Activated CD4-positive, alpha-beta memory T cell treated with anti-CD3 and anti-CD28 coated beads for 36 hours (primary cell): ENCODE data around the gene EXOC2. TPM values are rescaled to one million over a fixed set of nuclear protein-coding genes. Genes with fewer than 3 reads are reported as not detected.

Experiments used
- CTCF ChIA-PET: fragments of 350-600 bp; sonication (Branson Sonifier 250); formaldehyde crosslinking; loops from one replicate; lab custom pipeline; 2021; ENCODE audit warnings: antibody characterized with exemption, inconsistent platforms; lab: Charles Lee
- POLR2A ChIA-PET: fragments of 350-600 bp; sonication (Branson Sonifier 250); formaldehyde crosslinking; loops from one replicate; lab custom pipeline; 2021; ENCODE audit warnings: antibody characterized with exemption; lab: Charles Lee
- DNase-seq: peaks from one replicate; pipeline ENCODE4 v3.0.0-alpha.2; 2020
- H3K27ac Mint-ChIP-seq: one replicate; pipeline ENCODE4 v1.8.0; 2021; ENCODE audit warnings: mixed read lengths
- H3K27me3 Mint-ChIP-seq: one replicate; pipeline ENCODE4 v1.8.0; 2021; ENCODE audit warnings: mixed read lengths
- H3K36me3 Mint-ChIP-seq: one replicate; pipeline ENCODE4 v1.8.0; 2021; ENCODE audit warnings: mixed read lengths
- H3K4me1 Mint-ChIP-seq: one replicate; pipeline ENCODE4 v1.8.0; 2021; ENCODE audit warnings: low read depth, mixed read lengths
- H3K4me3 Mint-ChIP-seq: one replicate; pipeline ENCODE4 v1.8.0; 2021; ENCODE audit warnings: mild to moderate bottlenecking, mixed read lengths
- H3K9me3 Mint-ChIP-seq: one replicate; pipeline ENCODE4 v1.8.0; 2021; ENCODE audit warnings: mixed read lengths
- intact Hi-C: fragments of 100-400 bp; cut with micrococcal nuclease; formaldehyde crosslinking; loops from one replicate; pipeline ENCODE4 v1.15.1; 2023
- total RNA-seq, 2 experiments: library from RNA; stranded (reverse); gene quantifications; one replicate each; pipeline ENCODE4 v1.2.3, GENCODE V29; 2021

Gene EXOC2, protein sequence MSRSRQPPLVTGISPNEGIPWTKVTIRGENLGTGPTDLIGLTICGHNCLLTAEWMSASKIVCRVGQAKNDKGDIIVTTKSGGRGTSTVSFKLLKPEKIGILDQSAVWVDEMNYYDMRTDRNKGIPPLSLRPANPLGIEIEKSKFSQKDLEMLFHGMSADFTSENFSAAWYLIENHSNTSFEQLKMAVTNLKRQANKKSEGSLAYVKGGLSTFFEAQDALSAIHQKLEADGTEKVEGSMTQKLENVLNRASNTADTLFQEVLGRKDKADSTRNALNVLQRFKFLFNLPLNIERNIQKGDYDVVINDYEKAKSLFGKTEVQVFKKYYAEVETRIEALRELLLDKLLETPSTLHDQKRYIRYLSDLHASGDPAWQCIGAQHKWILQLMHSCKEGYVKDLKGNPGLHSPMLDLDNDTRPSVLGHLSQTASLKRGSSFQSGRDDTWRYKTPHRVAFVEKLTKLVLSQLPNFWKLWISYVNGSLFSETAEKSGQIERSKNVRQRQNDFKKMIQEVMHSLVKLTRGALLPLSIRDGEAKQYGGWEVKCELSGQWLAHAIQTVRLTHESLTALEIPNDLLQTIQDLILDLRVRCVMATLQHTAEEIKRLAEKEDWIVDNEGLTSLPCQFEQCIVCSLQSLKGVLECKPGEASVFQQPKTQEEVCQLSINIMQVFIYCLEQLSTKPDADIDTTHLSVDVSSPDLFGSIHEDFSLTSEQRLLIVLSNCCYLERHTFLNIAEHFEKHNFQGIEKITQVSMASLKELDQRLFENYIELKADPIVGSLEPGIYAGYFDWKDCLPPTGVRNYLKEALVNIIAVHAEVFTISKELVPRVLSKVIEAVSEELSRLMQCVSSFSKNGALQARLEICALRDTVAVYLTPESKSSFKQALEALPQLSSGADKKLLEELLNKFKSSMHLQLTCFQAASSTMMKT
- total RNA-seq, result 10 to 100 TPM; 40.5 to 42.3 TPM

DNA sequence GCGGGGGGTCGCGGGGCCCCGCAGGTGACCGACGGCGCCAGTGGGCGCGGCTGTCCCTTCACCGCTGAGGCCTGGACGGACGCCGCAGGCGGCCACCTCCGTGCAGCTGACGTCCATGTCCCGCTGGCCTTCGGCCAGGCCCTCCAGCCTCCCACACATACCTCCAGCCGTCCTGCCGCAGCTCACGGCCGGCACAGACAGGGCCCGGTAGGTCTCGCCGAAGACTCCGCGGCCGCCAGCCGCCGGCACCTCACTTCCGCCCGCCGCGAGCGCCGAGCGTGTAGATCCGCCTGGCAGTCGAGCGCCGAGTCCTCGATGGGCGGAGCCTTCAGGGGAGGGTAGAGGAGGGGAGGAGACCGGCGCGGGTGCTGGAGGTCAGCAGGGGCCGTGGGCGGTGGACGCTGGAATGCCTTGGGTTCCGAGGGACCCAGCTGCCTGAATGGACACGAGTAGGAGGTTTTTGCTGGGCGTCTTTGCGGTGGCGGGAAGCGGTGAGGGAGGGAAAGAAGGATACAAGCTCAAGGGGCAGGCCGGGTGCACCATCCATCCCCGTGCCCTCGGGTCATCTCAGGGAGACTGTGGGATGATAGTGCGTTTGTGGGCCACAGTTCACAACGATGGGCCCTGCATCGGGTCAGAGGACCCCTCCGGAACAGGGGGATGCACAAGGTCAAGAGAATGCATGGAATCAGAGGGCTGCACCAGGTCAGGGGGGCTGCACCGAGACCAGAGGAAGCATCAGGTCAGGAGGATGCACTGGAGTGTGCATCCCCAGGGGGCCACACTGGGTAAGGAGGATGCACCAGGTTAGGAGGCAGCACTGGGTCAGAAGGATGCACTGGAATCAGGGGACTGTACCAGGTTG, at the start of gene EXOC2:
Gene EXOC2, minus strand, starts transcription at position 282 of the 865 bp plus-strand sequence. CDS start 55,321 bp downstream, outside the sequence.
- Mint-ChIP-seq H3K4me1 (peaks cover 33% of the 10 kb centered on the region), H3K36me3 (peaks cover 3% of the 10 kb centered on the region), H3K9me3 (no peaks in the 10 kb centered on the region), H3K27me3 (no peaks in the 10 kb centered on the region), H3K27ac (peak within 1 kb of the TSS; percentile 85), H3K4me3 (peak within 1 kb of the TSS; percentile 95)
- peak; percentile 92 for DNase-seq
- ChIA-PET POLR2A (interaction anchor here (1.1 to 2.5 kb wide), 4 partner anchors 13 to 57 kb away, joined by 4 to 13 read pairs (median 4); no protein-coding TSS in a partner anchor), CTCF (interaction anchor here (0.7 to 2.9 kb wide), 7 partner anchors 9 to 100 kb away, joined by 3 to 8 read pairs (median 3); no protein-coding TSS in a partner anchor)
- intact Hi-C loops, result loop anchor here (1.0 to 2.0 kb wide), 2 partner anchors 8 to 18 kb away; no protein-coding TSS in a partner anchor

DNA sequence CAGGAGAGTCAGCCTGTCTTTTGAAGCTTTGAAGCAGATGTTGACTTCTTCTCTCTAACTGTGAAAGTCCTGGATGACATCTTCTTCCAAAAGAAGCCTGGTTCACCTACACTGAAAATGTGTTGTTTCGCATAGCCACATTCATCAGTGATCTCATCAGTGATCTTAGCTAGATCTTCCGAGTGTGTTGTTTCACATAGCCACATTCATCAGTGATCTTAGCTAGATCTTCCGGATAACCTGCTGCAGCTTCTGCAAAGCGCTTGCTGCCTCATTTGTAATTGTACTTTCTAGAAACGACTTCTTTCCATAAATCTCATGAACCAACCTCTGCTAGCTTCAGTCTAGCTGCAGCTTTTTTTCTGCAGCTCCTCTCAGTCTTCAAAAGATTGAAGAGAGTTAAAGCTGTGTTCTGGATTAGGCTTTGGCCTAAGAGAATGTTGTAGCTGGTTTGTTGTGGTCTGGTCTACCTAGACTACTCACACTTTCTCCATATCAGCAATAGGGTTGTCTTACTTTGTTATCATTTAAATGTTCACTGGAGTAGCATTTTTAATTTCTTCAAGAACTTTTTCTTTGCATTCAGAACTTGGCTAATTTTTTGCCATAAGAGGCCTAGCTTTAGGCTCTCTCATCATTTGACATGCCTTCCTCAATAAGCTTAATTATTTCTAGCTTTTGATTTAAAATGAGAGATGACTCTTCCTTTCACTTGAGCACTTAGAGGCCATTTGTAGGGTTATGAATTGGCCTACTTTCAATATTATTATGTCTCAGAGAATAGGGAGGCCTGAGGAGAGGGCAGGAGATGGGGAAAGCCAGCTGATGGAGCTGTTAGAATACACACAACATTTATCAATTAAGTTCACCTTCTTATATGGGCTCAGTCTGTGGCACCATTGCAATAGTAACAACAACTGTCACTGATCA, 48.7 kb upstream of the EXOC2 start:
- CTCF ChIA-PET, result interaction anchor here (0.9 to 1.3 kb wide), 2 partner anchors 20 to 56 kb away, joined by 3 to 12 read pairs; no protein-coding TSS in a partner anchor
- H3K27ac Mint-ChIP-seq, result peak overlapping the region; percentile 64
- H3K36me3 Mint-ChIP-seq, result no peaks in the 10 kb centered on the region
- H3K9me3 Mint-ChIP-seq, result no peaks in the 10 kb centered on the region
- H3K4me1 Mint-ChIP-seq, result peaks cover 7% of the 10 kb centered on the region
- peaks cover 7% of the 10 kb centered on the region for H3K27me3 Mint-ChIP-seq
- POLR2A ChIA-PET, result interaction anchor here (1.6 kb wide), 1 partner anchor 31 kb away, joined by 4 read pairs; no protein-coding TSS in a partner anchor
- no peak overlapping the region for H3K4me3 Mint-ChIP-seq
- intact Hi-C loops, result no loop called here
- DNase-seq, result peak; percentile 12

DNA sequence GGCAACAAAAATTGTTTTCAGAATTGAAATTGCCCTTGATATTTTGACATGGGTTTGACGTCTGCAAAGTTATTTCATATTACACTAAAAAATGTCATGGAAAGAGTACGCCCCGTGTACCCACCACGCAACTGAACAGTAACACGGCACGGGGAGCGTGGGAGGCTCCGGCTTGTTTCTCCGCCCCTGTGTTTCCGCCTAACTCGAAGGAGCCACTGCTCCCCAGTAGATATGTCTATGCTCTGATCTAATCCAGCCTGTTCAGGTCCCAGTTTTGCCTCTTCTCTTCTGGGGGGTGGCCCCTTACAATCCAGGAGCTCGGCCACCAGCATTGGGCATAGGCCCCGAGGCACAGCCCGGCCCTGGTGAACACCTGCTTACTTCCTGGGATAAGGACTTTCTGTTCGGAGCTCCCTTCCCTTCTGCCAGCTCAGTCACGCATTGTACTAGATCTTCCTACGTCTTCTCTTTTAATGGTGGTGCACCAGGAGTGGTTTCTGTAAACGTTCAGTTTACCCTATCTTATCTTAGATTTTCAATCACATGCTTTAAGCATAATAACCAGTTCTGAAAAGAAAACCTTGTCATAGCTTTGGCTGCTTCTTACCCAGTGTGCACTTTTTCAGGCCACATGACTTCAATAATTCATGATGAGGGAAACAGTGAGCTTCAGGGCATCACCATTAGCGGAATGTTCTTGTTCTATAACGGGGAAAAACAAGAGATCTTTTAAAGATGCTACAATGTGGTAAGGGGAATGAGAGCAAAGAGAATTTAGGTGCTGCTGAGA, 43.9 kb upstream of the EXOC2 start:
- CTCF ChIA-PET, result interaction anchor here (2.2 kb wide), 1 partner anchor 15 kb away, joined by 10 read pairs; no protein-coding TSS in a partner anchor
- intact Hi-C loops, result no loop called here
- H3K27ac Mint-ChIP-seq, result no peak overlapping the region

DNA sequence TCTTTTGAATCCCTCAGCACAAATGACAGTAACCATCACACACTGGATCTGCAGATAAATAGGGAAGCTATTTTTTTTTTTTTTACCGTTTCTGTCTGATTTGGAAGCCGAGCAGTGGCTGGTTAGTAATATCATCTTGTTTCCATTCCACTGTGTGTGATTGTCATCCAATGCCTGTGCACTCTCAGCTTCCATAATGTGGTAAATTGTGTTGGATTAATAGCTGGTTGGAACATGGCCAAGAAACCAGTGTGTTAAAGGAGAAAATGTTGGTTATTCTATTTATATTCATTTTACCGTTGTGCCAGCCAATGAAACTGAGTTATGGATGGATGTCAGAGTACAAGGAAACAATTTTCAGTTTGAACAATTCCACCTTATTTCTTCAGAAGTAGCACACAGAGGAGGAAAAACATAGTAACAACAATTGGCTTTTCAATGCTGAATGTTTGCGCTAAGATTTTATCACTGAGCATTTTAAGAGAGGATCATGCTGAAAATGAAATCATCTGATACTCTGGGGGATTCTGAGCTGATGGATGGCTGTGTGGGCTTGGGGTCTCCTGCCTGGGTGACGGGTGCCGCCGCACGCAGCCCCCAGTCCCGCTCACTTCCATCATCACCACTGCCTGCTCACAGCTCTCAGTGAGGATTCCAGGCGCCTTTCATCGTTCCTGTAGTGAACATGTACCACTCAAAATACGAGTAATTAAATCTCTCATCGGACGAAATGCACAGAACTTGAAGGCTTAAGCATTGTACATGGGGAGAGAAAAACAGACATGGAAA, 40.7 kb upstream of the EXOC2 start:
- H3K27me3 Mint-ChIP-seq, result peaks cover 5% of the 10 kb centered on the region
- CTCF ChIA-PET, result interaction anchor here (2.1 kb wide), 1 partner anchor 11 kb away, joined by 10 read pairs; no protein-coding TSS in a partner anchor

More for the DNA sequence above, 43.9 kb upstream of the EXOC2 start:
- POLR2A ChIA-PET, result no interaction called here
- no peak for DNase-seq
- Mint-ChIP-seq H3K4me3 (no peak overlapping the region), H3K9me3 (no peaks in the 10 kb centered on the region), H3K36me3 (no peaks in the 10 kb centered on the region), H3K27me3 (peaks cover 7% of the 10 kb centered on the region), H3K4me1 (peaks cover 4% of the 10 kb centered on the region)

DNA sequence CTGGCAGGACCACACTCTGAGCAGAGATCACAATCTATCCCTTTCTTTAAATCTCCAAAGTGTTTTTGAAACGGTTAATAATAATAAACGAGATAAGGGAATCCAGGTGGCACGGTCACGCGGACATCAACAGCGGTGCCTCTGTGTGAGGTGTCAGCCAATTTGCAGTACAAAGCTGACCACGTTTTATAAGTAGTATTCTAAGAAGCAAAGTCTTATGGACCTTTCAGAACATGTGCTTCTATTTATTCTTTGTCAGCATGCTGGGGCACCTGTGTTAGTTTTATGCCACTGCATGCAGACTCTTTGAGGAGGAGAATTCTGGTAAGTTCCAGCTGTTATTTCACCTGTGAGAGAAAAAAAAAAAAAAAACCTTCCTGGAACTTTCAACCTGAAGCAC, 39.0 kb upstream of the EXOC2 start:
- no peak overlapping the region for H3K27ac Mint-ChIP-seq
- H3K27me3 Mint-ChIP-seq, result peaks cover 6% of the 10 kb centered on the region
- intact Hi-C loops, result no loop called here
- CTCF ChIA-PET, result interaction anchor here (2.1 kb wide), 1 partner anchor 10 kb away, joined by 10 read pairs; no protein-coding TSS in a partner anchor
- POLR2A ChIA-PET, result no interaction called here
- no peaks in the 10 kb centered on the region for H3K36me3 Mint-ChIP-seq
- H3K4me1 Mint-ChIP-seq, result no peaks in the 10 kb centered on the region
- H3K4me3 Mint-ChIP-seq, result no peak overlapping the region
- no peaks in the 10 kb centered on the region for H3K9me3 Mint-ChIP-seq
- no peak for DNase-seq

More for the DNA sequence above, 40.7 kb upstream of the EXOC2 start:
- Mint-ChIP-seq H3K36me3 (no peaks in the 10 kb centered on the region), H3K4me1 (no peaks in the 10 kb centered on the region), H3K27ac (no peak overlapping the region), H3K9me3 (no peaks in the 10 kb centered on the region), H3K4me3 (no peak overlapping the region)
- no peak for DNase-seq
- POLR2A ChIA-PET, result interaction anchor here (0.6 kb wide), 2 partner anchors 54 to 154 kb away, joined by 3 read pairs; no protein-coding TSS in a partner anchor
- intact Hi-C loops, result no loop called here

DNA sequence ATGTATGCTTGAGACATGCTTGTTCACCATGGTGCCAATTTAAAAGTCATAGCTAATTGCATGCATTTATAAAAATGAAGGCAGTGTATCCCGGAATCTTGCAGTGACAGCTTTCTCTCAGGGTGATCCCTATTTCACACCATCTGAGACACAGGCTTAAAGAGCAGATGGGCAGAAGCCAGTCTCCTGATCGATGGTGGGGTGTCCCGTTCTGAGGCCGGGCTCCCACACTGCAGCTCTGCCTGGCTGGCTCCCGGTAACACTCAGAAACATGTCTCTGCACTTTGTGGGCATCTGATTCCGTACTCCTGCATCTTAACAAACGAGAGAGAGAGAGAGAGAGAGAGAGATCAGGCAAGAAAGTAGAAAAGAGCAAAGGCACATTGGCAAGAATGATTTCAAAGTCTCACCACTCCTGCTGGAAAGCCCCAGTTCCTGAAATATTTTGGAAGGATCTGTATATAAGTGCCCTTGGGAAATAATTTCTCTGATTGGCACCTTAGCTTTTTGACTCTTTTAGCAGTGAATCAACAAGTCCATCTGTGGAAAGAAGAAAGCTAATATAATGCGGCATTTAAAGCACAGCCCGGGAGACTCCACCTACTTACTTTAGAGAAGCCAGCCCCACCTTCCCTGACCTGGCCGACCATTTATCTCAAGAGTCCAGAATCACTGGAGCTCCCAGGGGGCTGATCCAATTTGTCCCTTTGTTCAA, 36.8 kb upstream of the EXOC2 start:
- Mint-ChIP-seq H3K4me1 (no peaks in the 10 kb centered on the region), H3K9me3 (no peaks in the 10 kb centered on the region), H3K4me3 (no peak overlapping the region), H3K27ac (no peak overlapping the region), H3K27me3 (peaks cover 6% of the 10 kb centered on the region), H3K36me3 (no peaks in the 10 kb centered on the region)
- CTCF ChIA-PET, result interaction anchor here (1.7 kb wide), 1 partner anchor 8 kb away, joined by 8 read pairs; no protein-coding TSS in a partner anchor
- POLR2A ChIA-PET, result no interaction called here
- DNase-seq, result no peak
- intact Hi-C loops, result loop anchor here (10.0 kb wide), 1 partner anchor 665 kb away; no protein-coding TSS in a partner anchor

DNA sequence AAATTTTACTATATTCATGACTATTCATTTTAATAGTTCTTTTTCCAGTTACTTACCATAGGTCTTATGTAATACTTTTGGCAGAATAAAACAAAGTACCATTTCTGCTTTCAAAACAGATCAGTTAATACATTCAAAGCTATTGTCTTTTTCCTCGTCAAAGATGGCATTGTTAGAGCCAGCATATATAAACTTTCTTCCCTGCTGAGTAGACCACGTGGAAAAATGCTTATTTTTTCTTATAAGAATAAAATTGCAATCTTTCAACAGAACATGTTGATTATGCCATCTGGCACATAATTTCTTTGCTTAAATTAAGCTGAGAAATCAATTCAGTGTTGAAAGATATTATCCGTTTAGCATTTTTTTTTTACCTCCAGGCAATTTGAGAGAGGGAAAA, 34.9 kb upstream of the EXOC2 start:
- no peak overlapping the region for H3K4me3 Mint-ChIP-seq
- intact Hi-C loops, result loop anchor here (10.0 kb wide), 1 partner anchor 667 kb away; no protein-coding TSS in a partner anchor
- no peaks in the 10 kb centered on the region for H3K36me3 Mint-ChIP-seq
- H3K9me3 Mint-ChIP-seq, result no peaks in the 10 kb centered on the region
- peaks cover 7% of the 10 kb centered on the region for H3K27me3 Mint-ChIP-seq
- no peak overlapping the region for H3K27ac Mint-ChIP-seq
- H3K4me1 Mint-ChIP-seq, result no peaks in the 10 kb centered on the region
- CTCF ChIA-PET, result interaction anchor here (0.8 kb wide), 1 partner anchor 135 kb away, joined by 5 read pairs; no protein-coding TSS in a partner anchor
- DNase-seq, result no peak
- POLR2A ChIA-PET, result interaction anchor here (0.6 kb wide), 1 partner anchor 935 kb away, joined by 4 read pairs; no protein-coding TSS in a partner anchor

DNA sequence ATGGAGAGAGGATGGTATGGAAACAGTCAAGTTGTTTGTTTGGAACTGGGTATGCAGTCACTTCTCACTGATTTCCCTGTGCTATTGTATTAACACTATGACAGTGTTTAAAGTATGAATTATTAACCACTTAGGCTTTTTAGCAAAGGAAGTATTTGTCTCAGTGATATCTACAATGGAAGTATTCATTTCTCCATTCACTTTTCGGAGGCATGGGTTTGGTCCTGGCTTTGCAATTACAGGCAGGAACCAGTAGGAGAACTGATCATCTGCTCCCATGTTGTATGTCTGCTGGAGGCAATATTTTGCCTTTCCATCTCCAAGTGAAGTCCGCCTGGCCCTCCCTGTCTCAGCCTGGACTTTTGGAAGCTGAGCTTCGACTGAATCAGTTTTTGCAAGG, 30.6 kb upstream of the EXOC2 start:
- POLR2A ChIA-PET, result no interaction called here
- H3K9me3 Mint-ChIP-seq, result no peaks in the 10 kb centered on the region
- H3K36me3 Mint-ChIP-seq, result no peaks in the 10 kb centered on the region
- H3K27me3 Mint-ChIP-seq, result peaks cover 5% of the 10 kb centered on the region
- H3K4me1 Mint-ChIP-seq, result peaks cover 3% of the 10 kb centered on the region
- CTCF ChIA-PET, result interaction anchor here (4.0 to 4.1 kb wide), 2 partner anchors 19 to 129 kb away, joined by 32 to 42 read pairs; no protein-coding TSS in a partner anchor
- H3K27ac Mint-ChIP-seq, result no peak overlapping the region
- intact Hi-C loops, result loop anchor here (10.0 kb wide), 1 partner anchor 671 kb away; no protein-coding TSS in a partner anchor
- no peak overlapping the region for H3K4me3 Mint-ChIP-seq
- no peak for DNase-seq
